GM19395 (cell line): ENCODE data around the gene RCOR3.
A peak's percentile ranks its signal among the peaks of the same experiment; 100 is the strongest.

Experiments
- ATAC-seq: cut with Tn5 transposase; IDR thresholded peaks from one replicate; pipeline ENCODE4 v1.9.1; 2021; ENCODE audit warnings: mild to moderate bottlenecking, moderate library complexity; ENCODE audit not compliant: unreplicated experiment

RCOR3 gene

GRCh38 chr1:211323156-211324063 is 64.2 kb downstream of the RCOR3 start:
- ATAC-seq: peak; percentile 57

- ATAC-seq: no peak
Measured at GRCh38 chr1:211324992-211325775, 66.0 kb downstream of the RCOR3 start.

DNA sequence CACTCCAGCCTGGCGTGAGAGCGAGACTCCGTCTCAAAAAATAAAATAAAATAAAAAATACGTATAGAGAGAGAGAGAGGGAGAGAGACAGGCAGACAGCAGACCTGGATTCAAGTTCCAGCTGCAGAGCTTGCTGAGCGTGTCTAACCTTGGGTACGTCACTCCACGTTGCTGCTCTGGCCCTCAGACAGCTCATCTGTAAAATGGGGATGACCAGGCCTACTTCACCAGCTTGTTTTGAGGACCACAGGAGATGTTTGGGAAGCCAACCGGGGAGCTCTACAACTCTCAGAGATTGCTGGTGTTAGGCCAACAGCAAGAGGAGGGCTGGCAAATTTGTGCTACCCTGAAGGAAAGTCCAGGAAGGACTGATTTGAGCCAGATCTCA is 67.0 kb downstream of the RCOR3 start:
- ATAC-seq: no peak

- peak; percentile 26 for ATAC-seq
Measured at GRCh38 chr1:211326528-211327345, 67.6 kb downstream of the RCOR3 start, which contains the start of gene TRAF5. TRAF5 (plus strand) TSS chr1:211326833; CDS start chr1:211353240, 26,407 bp downstream.

DNA sequence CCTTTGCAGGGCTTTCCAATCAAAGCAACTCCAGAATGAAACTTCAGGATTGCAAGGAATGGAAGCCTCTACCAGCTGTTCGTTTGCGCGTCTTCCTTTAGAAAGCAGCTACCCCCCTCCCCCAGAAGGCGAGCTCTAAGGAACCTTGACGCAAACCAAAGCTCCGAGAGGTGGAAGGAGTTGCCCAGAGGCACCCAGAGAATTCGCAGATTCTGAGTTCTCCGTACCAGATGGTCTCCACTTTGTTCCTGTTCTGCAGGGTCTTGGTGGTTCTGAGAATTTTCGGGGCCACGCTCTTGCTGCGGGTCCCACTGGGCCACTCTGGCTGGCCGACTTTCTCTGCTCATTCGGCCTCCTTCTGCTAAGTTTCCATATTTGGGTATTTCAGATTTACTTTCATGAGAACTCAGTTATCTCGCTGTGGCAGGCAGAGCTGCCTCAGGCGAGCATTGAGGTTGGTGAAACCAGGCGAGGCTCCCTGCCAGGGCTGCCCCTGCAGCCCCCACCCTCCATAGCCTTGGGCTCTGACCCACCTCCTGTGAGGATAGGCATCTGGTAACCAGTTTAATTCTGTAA is 68.3 kb downstream of the RCOR3 start:
- peak; percentile 32 for ATAC-seq

GRCh38 chr1:211328084-211328694 is 69.0 kb downstream of the RCOR3 start:
- no peak for ATAC-seq

DNA sequence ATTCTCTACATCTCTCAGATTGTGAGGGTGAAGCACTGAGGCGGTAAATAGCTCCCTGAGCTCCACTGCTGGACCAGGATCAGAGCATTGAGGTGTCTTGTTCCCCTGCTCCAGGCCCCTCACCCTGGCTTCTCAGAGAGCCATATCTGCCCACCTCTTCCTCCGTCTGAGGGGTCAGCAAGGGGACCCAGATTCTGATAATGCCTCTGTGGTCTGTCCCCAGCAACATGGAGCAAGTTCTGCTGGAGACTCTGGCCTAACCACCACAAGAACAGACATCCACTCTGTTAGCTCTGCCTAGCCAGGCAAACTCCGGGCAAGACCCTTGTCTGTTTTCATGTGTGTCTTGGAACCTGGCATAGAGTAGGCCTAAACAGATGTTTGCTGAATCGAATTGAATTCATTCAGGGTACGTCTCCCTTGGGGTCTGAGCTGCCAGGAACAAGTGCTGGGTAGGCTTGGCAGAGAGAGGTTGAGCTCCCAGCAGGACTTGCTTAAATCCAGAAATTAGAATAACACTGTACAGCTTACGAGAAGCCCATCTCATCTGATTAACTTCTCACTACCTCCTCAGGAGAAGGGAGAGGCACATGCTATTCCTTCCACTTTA is 69.8 kb downstream of the RCOR3 start:
- no peak for ATAC-seq

- peak; percentile 60 for ATAC-seq
Measured at GRCh38 chr1:211329764-211330201, 70.6 kb downstream of the RCOR3 start.

DNA sequence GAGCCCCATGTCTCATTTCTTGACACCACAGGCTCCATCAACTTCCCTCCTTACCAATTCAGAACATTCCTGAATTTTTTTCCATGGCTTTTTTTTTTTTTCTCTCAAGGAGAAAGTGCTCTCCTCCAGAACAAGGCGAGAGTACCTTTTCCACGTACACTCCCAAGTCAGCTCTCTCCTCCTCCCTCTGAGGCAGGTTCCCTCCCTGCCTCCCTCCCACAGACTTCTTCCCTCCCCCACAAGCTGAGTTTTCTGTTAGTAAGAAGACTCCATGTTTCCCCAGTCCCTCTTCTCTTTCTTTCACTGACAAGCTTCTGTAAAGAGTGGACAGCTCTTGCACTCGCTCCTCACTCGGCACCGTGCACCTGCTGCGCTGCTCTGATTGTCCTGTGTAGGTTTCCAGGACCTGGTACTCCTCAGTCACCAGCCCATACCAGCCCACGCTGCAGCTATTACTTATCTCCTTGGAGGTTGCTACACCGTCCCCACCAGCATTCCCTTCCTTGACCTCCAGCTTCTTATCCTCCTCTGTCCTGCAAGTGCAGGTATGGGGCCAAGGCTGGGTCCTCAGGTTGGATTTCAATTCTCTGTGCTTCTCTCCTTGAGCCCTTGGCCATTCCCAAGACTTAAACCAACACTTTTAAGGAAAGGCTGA is 71.2 kb downstream of the RCOR3 start:
- ATAC-seq: no peak

- ATAC-seq: no peak
Measured at GRCh38 chr1:211331011-211331709, 72.0 kb downstream of the RCOR3 start.

DNA sequence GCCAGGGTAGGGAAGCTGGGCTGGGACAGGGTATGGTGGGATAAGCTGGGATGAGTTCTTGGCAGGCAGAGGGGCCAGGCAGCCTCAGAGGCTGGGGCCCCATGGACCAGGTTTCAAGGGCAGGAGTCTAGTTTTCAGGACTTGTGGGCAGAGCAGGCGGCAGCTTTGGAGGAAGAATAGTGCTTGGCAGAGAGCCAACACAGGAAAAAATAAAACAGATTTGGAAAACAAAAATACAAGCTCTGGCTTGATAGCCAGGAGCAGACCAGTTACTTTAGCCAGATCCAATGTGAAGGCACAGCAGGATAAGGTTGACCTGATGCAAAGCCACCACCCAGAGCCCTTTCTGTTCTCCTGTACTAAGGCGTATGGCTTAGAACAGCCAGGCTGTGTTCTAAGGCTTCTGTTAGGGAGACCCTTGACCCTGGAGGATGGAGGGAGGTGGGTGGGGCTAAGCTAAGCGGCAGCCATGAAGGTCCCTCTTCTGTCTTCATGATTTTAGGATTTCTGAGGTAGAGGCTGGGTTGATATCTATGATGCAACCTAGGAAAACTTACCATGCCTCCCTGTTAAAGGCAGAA is 73.0 kb downstream of the RCOR3 start:
- no peak for ATAC-seq

- no peak for ATAC-seq
Measured at GRCh38 chr1:211332830-211333229, 73.7 kb downstream of the RCOR3 start.

DNA sequence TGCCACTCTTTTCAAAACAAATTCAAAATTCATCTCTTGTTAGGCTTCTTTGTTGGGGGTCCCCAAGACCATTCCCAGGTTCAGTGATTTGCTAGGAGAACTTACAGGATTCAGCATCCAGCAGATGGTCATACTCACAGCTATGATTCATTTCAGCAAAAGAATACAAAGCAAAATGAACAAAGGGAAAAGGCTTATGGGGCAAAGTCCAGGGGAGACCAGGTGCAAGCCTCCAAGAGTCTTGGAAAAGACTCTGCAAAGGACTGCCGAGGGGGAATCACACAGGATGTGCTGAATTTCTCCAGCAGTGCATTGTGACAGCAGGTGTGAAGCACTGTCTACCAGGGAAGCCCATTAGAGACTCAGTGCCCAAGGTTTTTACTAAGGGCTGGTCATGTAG is 74.7 kb downstream of the RCOR3 start:
- no peak for ATAC-seq

DNA sequence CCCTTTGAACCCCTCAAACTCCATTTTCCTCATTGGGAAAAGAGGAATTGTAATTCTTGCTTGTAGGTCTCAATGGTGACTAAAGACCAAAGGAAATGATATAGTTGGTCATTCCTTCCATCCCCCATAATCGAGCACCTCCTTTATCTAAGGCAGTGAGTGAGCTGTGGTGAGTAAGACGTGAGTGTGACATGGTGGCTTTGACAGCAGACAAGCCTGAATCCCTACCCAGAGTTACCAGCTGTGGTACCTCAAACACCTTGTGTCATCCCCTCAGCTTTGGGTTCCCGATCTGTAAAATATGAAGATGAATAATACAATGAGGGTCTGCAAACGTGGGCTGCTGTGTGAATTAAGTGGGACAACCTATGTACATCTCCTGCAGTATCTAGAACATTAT is 75.8 kb downstream of the RCOR3 start:
- no peak for ATAC-seq

- peak; percentile 91 for ATAC-seq
Measured at GRCh38 chr1:211335522-211336157, 76.5 kb downstream of the RCOR3 start.

DNA sequence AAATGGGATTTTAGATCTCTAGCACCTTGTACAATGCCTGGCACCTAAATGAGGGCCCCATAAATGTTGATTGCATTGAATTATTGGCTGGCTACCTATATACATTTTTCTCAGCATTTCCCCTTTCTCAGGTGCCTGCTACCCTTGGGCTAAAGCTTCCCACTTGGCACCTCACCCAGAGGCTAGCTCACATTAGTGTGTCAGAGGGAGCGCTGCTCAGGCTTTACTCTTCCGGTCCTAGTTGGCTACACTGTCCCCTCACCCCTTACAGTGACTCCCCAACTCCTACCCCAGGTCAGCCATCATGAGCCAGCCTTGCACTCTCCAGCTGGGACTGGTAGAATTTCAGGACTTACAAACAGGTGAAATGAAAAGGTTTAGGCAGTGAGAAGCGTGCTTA is 77.0 kb downstream of the RCOR3 start:
- no peak for ATAC-seq

- ATAC-seq: no peak
Measured at GRCh38 chr1:211336775-211337174, 77.6 kb downstream of the RCOR3 start.
